Gastroesophageal sphincter (tissue), 3 donors: ENCODE results near the gene CCDC7.

Source experiments
- POLR2A ChIP-seq, 2 donors: fragments of 450-650 bp; IDR thresholded peaks; one replicate each; pipeline ENCODE4 v1.6.1; 2017; ENCODE audit warnings: antibody characterized with exemption in 2 of 2, mild to moderate bottlenecking in 2 of 2, moderate library complexity in 1 of 2
- TF ChIP-seq, protein P1 (sequence below), 4 experiments: fragments of 200-600 bp in 2 of 4; fragments of 450-650 bp in 2 of 4; sonication (generic) in 1 of 4; IDR thresholded peaks; one replicate each; pipeline ENCODE4 v1.5.1; 2017 to 2019; ENCODE audit warnings: antibody characterized with exemption in 4 of 4, mild to moderate bottlenecking in 2 of 4, moderate library complexity in 2 of 4

DNA sequence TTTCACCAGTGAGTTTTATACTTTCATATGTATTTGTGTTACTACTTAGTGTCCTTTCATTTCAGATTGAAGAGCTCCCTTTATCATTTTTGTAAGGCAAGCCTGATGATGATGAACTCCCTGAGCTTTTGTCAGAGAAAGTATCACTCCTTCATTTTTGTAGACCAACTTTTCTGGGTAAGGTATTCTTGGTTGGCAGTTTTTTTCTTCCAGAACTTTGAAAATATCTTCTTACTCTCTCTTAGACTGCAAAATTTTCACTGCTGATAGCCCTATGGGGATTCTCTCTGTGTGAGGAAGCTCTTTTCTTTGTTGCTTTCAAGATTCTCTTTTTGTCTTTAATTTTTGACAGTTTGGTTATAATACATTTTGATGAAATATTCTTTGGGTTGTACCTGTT lies 35.7 kb downstream of the CCDC7 start:
- TF ChIP-seq, protein P1, sequence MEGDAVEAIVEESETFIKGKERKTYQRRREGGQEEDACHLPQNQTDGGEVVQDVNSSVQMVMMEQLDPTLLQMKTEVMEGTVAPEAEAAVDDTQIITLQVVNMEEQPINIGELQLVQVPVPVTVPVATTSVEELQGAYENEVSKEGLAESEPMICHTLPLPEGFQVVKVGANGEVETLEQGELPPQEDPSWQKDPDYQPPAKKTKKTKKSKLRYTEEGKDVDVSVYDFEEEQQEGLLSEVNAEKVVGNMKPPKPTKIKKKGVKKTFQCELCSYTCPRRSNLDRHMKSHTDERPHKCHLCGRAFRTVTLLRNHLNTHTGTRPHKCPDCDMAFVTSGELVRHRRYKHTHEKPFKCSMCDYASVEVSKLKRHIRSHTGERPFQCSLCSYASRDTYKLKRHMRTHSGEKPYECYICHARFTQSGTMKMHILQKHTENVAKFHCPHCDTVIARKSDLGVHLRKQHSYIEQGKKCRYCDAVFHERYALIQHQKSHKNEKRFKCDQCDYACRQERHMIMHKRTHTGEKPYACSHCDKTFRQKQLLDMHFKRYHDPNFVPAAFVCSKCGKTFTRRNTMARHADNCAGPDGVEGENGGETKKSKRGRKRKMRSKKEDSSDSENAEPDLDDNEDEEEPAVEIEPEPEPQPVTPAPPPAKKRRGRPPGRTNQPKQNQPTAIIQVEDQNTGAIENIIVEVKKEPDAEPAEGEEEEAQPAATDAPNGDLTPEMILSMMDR (IDR thresholded peaks at IDR 0.05), result no peak
- no peak for TF ChIP-seq POLR2A (IDR thresholded peaks at IDR 0.05)
